ENCODE measurements around the gene CDYL2. TPM values are rescaled to one million over a fixed set of nuclear protein-coding genes. Genes with fewer than 3 reads are reported as not detected.

CDYL2 gene
- total and polyA plus RNA-seq, 7 donors: 0.23 to 2.2 (median 1.0) TPM

DNA sequence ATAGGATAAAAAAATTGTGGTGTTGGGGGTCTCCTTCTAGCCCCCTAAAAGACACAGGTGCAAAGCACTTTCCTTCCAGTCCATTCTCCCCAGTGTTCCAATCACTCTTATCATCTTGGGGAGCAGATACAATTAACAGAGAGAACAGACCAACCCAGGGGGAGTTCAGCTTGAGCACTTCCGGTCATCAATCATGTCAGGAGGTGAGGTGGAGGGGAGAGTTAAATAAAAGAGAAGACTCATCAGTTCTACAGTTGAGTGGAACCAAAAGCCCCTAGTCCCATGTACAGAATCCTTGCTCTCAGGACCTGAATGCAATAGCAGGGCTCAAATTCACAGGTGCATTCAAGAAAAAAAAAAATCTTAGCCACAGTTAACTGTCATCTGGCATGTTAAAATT lies 141.3 kb downstream of the CDYL2 start:
- 84 to 90% (median 87%) methylated on average over 1 of the region's 1 CpG for WGBS, 3 donors
- H3K4me1 ChIP-seq: no peaks in the 10 kb centered on the region
- H3K27ac ChIP-seq: no peak overlapping the region
- TF ChIP-seq, protein P1, sequence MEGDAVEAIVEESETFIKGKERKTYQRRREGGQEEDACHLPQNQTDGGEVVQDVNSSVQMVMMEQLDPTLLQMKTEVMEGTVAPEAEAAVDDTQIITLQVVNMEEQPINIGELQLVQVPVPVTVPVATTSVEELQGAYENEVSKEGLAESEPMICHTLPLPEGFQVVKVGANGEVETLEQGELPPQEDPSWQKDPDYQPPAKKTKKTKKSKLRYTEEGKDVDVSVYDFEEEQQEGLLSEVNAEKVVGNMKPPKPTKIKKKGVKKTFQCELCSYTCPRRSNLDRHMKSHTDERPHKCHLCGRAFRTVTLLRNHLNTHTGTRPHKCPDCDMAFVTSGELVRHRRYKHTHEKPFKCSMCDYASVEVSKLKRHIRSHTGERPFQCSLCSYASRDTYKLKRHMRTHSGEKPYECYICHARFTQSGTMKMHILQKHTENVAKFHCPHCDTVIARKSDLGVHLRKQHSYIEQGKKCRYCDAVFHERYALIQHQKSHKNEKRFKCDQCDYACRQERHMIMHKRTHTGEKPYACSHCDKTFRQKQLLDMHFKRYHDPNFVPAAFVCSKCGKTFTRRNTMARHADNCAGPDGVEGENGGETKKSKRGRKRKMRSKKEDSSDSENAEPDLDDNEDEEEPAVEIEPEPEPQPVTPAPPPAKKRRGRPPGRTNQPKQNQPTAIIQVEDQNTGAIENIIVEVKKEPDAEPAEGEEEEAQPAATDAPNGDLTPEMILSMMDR (IDR thresholded peaks at IDR 0.05): no peak
- ATAC-seq (no peak), DNase-seq (no peak)
- H3K4me3 ChIP-seq: no peak overlapping the region
- H3K27me3 ChIP-seq (ENCODE audit: insufficient read depth in 3 of 3, low read length in 2 of 3): no peaks in the 10 kb centered on the region
- H3K36me3 ChIP-seq (ENCODE audit: insufficient read depth in 1 of 2, low read depth in 1 of 2): no peaks in the 10 kb centered on the region
- peaks cover 10% of the 10 kb centered on the region for H3K9me3 ChIP-seq
- intact Hi-C loops (cut with DNase I): no loop called here

DNA sequence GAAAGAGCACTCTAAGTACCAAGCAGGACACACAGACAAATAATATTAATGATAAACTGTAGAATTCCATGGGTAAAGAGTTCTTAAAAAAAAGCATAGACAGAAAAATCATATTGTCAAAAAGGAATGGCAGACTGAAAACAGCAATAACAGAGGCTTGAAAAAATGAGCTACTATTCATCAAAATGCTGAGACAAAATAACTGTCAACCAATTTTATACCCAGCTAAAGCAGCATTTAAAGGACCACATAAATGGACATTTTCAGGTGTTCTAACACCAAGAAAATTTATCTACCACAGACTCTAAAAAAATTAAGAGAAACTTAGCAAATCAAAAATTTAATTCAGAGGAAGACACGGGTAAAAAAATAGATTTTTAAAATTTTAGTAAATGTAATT lies 144.5 kb downstream of the CDYL2 start:
- Histone ChIP-seq H3K27me3 (ENCODE audit: insufficient read depth in 3 of 3, low read length in 2 of 3) (no peaks in the 10 kb centered on the region), H3K9me3 (peaks cover 10% of the 10 kb centered on the region), H3K4me3 (no peak overlapping the region), H3K4me1 (no peaks in the 10 kb centered on the region), H3K27ac (no peak overlapping the region), H3K36me3 (ENCODE audit: insufficient read depth in 1 of 2, low read depth in 1 of 2) (no peaks in the 10 kb centered on the region)
- intact Hi-C loops (cut with DNase I): no loop called here
- TF ChIP-seq, protein P1 (IDR thresholded peaks at IDR 0.05): no peak
- DNase-seq: no peak
- 88 to 94% (median 93%) methylated on average over 1 of the region's 1 CpG for WGBS, 3 donors
- ATAC-seq: no peak

DNA sequence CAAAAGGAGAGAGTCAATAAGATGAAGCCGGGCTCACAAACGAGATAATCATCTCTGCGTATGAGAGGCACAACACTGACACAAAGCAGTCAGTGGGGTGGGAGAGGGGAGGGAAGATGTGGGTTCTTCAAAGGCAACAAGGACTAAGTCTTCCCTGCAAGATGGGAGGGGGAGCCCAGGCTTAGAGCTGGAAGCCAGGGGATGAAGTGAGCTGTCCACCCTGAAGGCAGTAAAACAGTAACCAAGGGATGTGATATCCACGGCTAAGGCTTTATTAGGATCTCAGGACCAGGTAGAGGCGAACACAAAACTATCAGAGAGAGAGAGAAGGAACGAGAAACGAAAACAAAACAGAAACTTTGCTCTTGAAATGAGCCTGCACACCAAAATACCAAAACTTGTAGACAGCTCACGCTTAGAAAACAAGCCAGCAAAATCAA lies 147.7 kb downstream of the CDYL2 start:
- DNase-seq (no peak), ATAC-seq (no peak)
- Histone ChIP-seq H3K27ac (no peak overlapping the region), H3K36me3 (ENCODE audit: insufficient read depth in 1 of 2, low read depth in 1 of 2) (no peaks in the 10 kb centered on the region), H3K4me3 (no peak overlapping the region), H3K9me3 (peaks cover 10% of the 10 kb centered on the region), H3K27me3 (ENCODE audit: insufficient read depth in 3 of 3, low read length in 2 of 3) (no peaks in the 10 kb centered on the region), H3K4me1 (no peaks in the 10 kb centered on the region)
- TF ChIP-seq, protein P1 (IDR thresholded peaks at IDR 0.05): no peak
- intact Hi-C loops (cut with DNase I): no loop called here
- WGBS, 3 donors: 69 to 82% (median 73%) methylated on average over 8 of the region's 8 CpGs

DNA sequence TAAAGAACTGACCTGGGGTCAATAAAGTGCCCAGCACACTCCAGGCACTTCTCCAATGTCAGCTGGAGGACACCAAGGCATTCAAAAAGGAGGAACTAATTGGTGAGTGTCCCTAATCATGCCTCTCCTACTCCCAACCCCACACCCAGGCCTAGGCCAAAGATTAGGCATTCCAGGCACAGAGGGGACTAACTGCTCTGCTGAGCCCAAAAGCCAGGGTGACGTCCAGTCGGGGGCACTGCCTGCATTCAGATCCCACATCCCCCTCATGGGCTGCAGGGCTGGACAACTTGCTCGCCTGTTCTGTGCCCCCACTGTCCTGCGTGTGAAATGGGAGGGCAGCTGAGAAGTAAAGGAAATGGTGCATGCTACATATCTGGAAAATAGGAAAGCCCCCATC lies 148.2 kb downstream of the CDYL2 start:
- H3K4me1 ChIP-seq: no peaks in the 10 kb centered on the region
- no peak overlapping the region for H3K27ac ChIP-seq
- DNase-seq (no peak), ATAC-seq (no peak)
- WGBS, 3 donors: 67 to 77% (median 74%) methylated on average over 4 of the region's 4 CpGs
- intact Hi-C loops (cut with DNase I): no loop called here
- no peaks in the 10 kb centered on the region for H3K36me3 ChIP-seq (ENCODE audit: insufficient read depth in 1 of 2, low read depth in 1 of 2)
- H3K4me3 ChIP-seq: no peak overlapping the region
- peaks cover 10% of the 10 kb centered on the region for H3K9me3 ChIP-seq
- TF ChIP-seq, protein P1 (IDR thresholded peaks at IDR 0.05): no peak
- H3K27me3 ChIP-seq (ENCODE audit: insufficient read depth in 3 of 3, low read length in 2 of 3): no peaks in the 10 kb centered on the region

DNA sequence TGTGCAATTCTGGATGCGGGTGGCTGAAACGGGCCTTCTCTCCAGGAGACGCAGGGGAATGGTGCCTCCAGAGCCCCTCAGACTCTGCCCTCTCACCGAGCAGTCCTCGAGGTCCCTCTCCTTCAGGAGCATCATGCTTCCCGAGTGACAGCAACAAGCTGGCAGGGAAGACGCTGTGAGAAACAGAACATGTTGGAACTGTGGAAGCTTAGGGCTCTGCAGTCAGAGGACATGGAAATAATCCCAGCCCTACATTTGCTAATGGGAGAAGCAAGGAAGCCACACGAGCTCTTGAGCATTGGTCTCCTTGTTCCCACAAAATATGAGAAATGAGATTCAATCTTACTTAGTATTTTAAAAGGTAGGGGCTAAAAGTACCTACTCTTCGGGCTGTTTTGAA lies 148.6 kb downstream of the CDYL2 start:
- TF ChIP-seq, protein P1 (IDR thresholded peaks at IDR 0.05): no peak
- intact Hi-C loops (cut with DNase I): no loop called here
- no peak overlapping the region for H3K27ac ChIP-seq
- WGBS, 3 donors: 75 to 80% (median 79%) methylated on average over 9 of the region's 9 CpGs
- peaks cover 10% of the 10 kb centered on the region for H3K9me3 ChIP-seq
- DNase-seq (no peak), ATAC-seq (no peak)
- no peaks in the 10 kb centered on the region for H3K4me1 ChIP-seq
- no peak overlapping the region for H3K4me3 ChIP-seq
- H3K27me3 ChIP-seq (ENCODE audit: insufficient read depth in 3 of 3, low read length in 2 of 3): no peaks in the 10 kb centered on the region
- no peaks in the 10 kb centered on the region for H3K36me3 ChIP-seq (ENCODE audit: insufficient read depth in 1 of 2, low read depth in 1 of 2)
